ENCODE data around the gene NAALAD2. TPM values are rescaled to one million over a fixed set of nuclear protein-coding genes. Genes with fewer than 3 reads are reported as not detected.
"Not testable (repeated sequence)": the region's sequence is repeated elsewhere in the genome, so short reads cannot be mapped to it uniquely, and the experiment has no call there.

The NAALAD2 gene
- total RNA-seq, 1 experiment from 2014 or later = 1.3 TPM

- DNase-seq (ENCODE audit: low read depth) = no peak
Observed at GRCh38 chr11:90192869-90193582, 58.6 kb downstream of the NAALAD2 start.

DNA sequence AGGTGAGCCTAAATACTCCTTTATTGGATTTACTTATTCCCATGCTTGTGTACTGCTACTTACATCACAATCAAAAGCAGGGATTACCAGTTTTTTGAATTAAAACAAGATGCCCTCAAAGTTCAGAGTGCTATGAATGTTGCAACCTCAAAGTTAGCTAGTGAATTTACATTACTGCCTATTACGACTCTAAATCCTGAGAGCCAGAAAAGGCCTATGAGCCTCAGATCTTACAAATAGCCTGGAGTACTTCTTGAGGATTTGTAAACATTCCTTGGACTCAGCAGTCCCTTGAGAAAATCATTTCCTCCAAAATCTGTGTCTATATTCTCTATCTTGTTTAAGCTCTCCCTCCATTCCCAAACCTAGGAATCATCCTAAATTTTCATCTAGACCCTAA lies 62.9 kb downstream of the NAALAD2 start:
- no peak for DNase-seq (ENCODE audit: low read depth)

DNA sequence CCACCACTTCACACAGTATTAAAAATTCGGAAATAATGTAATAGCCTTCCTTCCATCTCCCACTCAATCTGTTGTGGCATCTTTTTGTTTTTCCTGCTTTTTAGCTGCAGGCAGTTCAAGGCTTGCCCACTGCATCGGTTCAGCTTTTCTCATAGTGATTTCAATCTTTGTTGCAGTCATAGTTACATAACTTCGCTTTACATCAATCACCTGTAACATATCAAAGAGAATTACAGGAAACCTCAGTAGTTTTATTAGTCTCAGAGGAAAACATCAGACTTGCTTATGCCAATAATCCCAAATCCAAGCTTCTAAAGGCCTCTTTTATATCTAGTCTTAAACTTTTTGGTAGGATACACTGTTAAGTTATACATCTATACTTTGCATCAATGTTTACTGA lies 67.9 kb downstream of the NAALAD2 start:
- DNase-seq (ENCODE audit: low read depth) = no peak

DNA sequence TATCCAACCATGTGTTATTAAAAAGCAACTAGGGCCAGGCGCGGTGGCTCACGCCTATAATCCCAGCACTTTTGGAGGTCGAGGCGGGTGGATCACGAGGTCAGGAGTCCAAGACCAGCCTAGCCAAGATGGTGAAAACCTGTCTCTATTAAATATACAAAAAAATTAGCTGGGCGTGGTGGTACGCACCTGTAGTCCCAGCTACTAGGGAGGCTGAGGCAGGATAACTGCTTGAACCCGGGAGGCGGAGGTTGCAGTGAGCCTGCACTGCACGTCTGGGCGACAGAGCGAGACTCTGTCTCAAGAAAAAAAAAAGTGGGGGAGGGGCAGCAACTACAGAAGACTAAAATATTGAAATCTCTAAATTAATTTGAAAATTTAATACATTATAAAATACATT lies 69.9 kb downstream of the NAALAD2 start:
- no peak for DNase-seq (ENCODE audit: low read depth)

- DNase-seq (ENCODE audit: low read depth) = peak; percentile 44
Observed at GRCh38 chr11:90204832-90205646, 70.6 kb downstream of the NAALAD2 start.

GRCh38 chr11:90207992-90208391 lies 73.5 kb downstream of the NAALAD2 start:
- DNase-seq (ENCODE audit: low read depth) = not testable (repeated sequence)

GRCh38 chr11:90208857-90209256 lies 74.4 kb downstream of the NAALAD2 start:
- no peak for DNase-seq (ENCODE audit: low read depth)

DNA sequence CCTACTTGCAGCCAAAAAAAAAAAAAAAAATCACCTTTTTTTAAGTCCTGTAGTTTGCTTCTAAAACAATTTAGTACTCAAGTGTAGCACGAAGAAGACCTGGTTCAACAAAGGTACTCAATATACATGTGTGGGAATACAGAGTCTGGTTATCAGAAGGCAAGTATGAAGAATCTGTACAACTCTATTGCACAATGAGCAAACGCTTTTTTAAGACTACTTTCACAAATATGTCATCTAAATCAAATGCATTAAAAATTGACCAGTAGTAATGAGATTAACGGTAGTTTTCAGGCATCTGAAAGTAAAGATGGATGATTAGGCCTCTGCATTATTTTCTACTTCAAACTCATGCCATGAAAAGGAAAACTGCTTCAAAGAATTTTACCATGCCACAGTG lies 78.9 kb downstream of the NAALAD2 start:
- no peak for DNase-seq (ENCODE audit: low read depth)

DNA sequence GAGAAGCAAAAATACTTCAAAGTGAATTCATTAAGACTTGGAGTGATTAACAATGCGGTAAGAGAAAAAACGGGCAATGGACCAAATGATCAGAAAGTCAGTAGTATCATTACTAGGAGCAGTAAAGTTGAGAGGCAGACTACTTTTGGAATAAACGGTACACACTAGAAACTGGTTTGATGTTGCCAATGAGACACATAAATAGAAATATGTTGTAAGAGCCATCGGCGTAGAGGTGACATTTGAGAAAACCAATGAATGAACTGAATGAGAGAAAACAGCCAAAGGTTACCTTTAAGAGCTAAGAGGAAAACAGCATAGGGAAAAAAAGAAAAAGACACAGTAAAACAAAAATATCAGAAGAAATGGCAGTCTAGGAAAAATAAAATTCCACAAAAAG lies 82.1 kb downstream of the NAALAD2 start:
- DNase-seq (ENCODE audit: low read depth) = no peak

DNA sequence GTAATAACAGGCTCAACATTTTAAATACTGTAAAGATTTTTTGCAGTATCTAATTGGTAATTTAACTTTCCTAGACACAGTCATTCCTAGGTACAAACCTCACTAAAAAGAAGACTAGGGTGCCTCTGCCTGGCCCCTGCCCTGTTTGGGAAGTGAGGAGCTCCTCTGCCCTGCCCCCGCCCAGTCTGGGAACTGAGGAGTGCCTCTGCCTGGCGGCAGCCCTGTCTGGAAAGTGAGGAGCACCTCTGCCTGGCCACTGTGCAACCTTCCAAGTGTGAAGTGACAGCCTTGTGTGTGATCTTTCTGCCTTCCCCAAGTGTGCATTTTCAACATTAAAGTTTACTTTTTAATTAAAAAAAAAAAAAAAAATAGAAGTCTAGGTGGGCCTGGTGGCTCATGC lies 84.1 kb downstream of the NAALAD2 start:
- DNase-seq (ENCODE audit: low read depth) = no peak

DNA sequence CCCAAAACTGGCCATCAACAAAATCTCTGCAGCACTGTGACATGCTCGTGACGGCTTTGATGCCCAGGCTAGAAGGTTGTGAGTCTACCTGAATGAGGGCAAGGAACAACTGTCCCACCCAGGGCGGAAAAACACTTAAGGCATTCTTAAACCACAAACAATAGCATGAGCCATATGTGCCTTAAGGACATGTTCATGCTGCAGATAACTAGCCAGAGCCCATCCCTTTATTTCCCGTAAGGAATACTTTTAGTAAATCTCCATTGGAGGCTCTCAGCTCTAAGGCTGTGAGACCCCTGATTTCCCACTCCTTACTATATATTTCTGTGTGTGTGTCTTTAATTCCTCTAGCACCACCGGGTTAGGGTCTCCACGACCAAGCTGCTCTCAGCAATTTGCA lies 85.0 kb downstream of the NAALAD2 start:
- DNase-seq (ENCODE audit: low read depth) = no peak

DNA sequence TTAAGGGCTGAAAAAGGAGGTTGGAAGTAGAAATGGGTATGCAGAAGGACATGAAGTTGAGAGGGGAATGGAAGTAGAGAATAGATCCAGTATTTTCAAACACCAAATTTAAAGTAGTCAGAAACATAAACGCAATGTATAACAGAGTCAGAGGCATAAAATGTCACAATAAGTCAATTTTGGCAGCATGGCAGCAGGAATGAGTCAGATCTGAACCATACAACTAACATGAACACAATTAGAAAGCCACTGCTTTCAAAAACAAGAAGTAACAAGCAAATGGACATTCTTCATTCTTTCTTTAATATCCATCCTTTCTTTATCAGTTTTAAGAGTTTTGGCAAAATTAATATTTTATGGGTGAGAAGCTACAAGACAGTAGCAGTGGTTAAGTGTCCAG lies 85.9 kb downstream of the NAALAD2 start:
- DNase-seq (ENCODE audit: low read depth) = peak; percentile 46

DNA sequence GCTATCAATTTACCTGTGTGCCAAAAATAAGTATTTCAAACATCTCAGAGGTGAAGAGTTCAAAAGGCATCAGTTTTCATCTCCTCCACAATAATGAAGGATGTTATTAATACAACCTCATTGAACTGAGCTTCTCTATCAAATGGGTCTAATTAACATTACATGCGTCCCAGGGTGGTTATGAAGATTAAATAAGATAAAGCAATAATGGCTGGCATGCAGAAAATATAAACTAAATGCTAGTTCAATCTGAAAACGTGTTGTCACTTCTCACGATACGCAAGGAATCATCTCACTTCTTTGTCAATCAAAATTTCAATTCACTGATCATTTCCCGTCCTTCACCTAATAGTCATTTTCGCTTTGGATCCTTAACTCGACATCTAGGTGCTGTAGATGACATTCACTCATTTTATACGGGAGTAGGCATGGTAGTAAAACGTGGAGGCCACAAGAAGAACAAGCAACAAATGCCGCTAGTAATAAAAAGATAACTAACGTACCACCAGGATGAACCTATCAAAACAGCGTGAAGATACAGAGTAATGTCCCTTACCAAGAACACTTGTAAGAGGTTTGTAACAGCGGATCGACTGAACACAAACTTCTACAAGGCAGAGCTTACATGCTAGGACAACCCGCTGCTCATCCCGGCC lies 87.5 kb downstream of the NAALAD2 start:
- no peak for DNase-seq (ENCODE audit: low read depth)

- peak; percentile 78 for DNase-seq (ENCODE audit: low read depth)
Observed at GRCh38 chr11:90222459-90223247, 88.2 kb downstream of the NAALAD2 start, which contains the start of gene CHORDC1. Gene CHORDC1, minus strand, starts transcription at chr11:90223049. Its CDS starts 95 bp downstream, at chr11:90222954.

DNA sequence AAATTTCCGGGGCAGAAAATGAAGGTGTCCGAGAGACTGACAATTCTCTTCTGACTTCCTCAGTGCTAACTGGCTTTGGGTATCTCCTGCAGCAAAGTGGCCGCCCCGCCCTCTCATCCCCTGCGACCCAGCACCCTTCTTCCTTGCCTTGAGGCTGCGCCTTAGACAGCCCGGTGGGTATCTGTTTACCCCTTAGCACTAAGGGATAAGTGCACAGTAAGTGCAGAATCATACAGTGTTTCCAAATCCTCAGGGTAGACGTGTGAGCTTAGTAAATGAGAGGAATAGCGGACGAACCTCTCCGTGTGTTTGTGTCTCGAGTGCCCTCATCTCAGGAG lies 88.8 kb downstream of the NAALAD2 start:
- no peak for DNase-seq (ENCODE audit: low read depth)

DNA sequence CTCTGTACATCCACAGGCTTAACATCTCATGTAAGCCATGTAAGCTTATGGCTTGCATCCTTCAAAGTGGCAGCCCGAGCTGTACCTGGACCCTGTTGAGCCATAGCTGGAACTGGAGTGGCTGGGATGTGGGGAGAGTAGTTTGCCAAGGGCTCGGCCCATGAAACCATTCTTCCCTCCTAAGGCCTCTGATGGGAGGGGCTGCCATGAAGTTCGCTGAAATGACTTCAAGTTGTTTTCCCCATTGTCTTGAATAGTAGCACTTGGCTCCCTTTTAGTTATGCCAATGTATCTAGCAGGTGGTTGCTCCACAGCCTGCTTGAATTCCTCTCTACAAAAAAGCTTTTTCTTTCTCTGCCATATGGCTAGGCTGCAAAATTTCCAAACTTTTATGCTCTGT lies 93.6 kb downstream of the NAALAD2 start:
- DNase-seq (ENCODE audit: low read depth) = no peak

DNA sequence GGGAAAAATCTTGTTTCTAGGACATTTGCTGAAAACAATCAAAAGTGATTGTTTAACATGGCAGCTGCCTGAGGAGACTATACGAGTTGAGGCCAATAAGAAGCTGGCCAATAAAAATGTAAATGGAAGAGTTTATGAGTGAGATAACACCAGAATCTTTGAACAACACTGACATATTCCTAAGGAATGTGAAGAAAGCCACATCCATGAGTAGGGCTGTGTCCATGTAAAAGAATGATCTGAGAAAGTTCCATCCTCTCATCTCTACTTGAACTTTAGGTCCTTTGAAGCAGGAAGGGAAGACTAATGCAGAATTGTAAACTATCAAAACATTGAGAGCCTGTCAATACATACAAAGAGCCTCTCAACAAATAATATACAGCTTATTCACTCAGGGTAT lies 95.3 kb downstream of the NAALAD2 start:
- DNase-seq (ENCODE audit: low read depth) = peak; percentile 61

- DNase-seq (ENCODE audit: low read depth) = no peak
Observed at GRCh38 chr11:90234977-90235376, 100.5 kb downstream of the NAALAD2 start.

- DNase-seq (ENCODE audit: low read depth) = no peak
Observed at GRCh38 chr11:90235526-90235925, 101.1 kb downstream of the NAALAD2 start.

DNA sequence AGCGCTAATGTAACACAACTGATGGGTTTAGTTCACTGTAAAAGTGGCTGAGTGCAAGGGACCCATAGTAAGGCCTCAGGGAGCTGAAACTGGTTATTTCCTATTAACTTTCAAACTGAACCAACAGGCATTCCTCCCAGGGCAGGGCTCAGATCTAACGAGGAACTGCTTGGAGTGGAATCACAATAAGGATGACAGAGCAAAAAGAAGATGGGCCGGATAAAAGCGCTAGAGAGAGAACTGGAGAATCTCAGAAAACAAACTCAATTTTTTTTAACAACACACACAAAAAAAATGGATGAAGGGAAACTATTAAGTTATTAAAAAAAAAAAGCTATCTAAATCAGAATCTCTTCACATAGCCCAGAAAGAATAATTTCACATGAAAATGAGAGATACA lies 102.5 kb downstream of the NAALAD2 start:
- no peak for DNase-seq (ENCODE audit: low read depth)

GRCh38 chr11:90239967-90240636 lies 105.6 kb downstream of the NAALAD2 start:
- not testable (repeated sequence) for DNase-seq (ENCODE audit: low read depth)

All from HT1080 (cell line).